Uterus (tissue), 2 donors: ENCODE measurements around the gene FKRP.

Experiments
- CTCF ChIP-seq, 4 experiments: fragments of 200-600 bp in 2 of 4; fragments of 450-650 bp in 2 of 4; sonication (generic) in 2 of 4; IDR thresholded peaks; one replicate each; pipeline ENCODE4 v1.5.1; 2016 to 2019; ENCODE audit warnings: antibody characterized with exemption in 4 of 4, mild to moderate bottlenecking in 2 of 4, moderate library complexity in 1 of 4
- POLR2A ChIP-seq, 2 donors: fragments of 450-650 bp; IDR thresholded peaks; one replicate each; pipeline ENCODE4 v1.6.1; 2016; ENCODE audit warnings: antibody characterized with exemption in 2 of 2, mild to moderate bottlenecking in 1 of 2, moderate library complexity in 1 of 2

GRCh38 chr19:46720503-46721239, 25.2 kb upstream of the FKRP start:
- TF ChIP-seq CTCF (IDR thresholded peaks at IDR 0.05) (no peak), POLR2A (IDR thresholded peaks at IDR 0.05) (no peak)
